NCI-H1694 (cell line): Measurements from ENCODE around the gene FXR2.

Experiments
- DNase-seq: peaks from one replicate; lab custom pipeline; 2025; lab: John Stamatoyannopoulos, UW

FXR2 gene

GRCh38 chr17:7573324-7574080, 41.2 kb downstream of the FXR2 start:
- DNase-seq, result peak; percentile 74

GRCh38 chr17:7572588-7573323, 41.9 kb downstream of the FXR2 start:
- peak; percentile 99 for DNase-seq

- no peak for DNase-seq
Observed at GRCh38 chr17:7572338-7572587, 42.4 kb downstream of the FXR2 start.

- DNase-seq, result no peak
Observed at GRCh38 chr17:7570351-7570750, 44.3 kb downstream of the FXR2 start.

GRCh38 chr17:7569571-7569970, 45.1 kb downstream of the FXR2 start:
- no peak for DNase-seq

- no peak for DNase-seq
Observed at GRCh38 chr17:7563115-7563869, 51.4 kb downstream of the FXR2 start.

- DNase-seq, result no peak
Observed at GRCh38 chr17:7562208-7562605, 52.5 kb downstream of the FXR2 start.

- DNase-seq, result peak; percentile 72
Observed at GRCh38 chr17:7561589-7562207, 53.0 kb downstream of the FXR2 start, which contains the start of gene SENP3. SENP3 (plus strand) TSS chr17:7561919; CDS start chr17:7563077, 1,158 bp downstream.

- DNase-seq, result peak; percentile 79
Observed at GRCh38 chr17:7561028-7561575, 53.6 kb downstream of the FXR2 start.

- DNase-seq, result peak; percentile 12
Observed at GRCh38 chr17:7560172-7561027, 54.3 kb downstream of the FXR2 start.

- DNase-seq, result no peak
Observed at GRCh38 chr17:7559320-7560171, 55.2 kb downstream of the FXR2 start.

GRCh38 chr17:7558544-7559319, 56.0 kb downstream of the FXR2 start, which contains the start of gene TNFSF13:
TNFSF13 (plus strand) TSS chr17:7558750; CDS start chr17:7559040, 290 bp downstream.
- DNase-seq, result no peak

- no peak for DNase-seq
Observed at GRCh38 chr17:7557775-7558543, 56.7 kb downstream of the FXR2 start.

GRCh38 chr17:7557147-7557764, 57.4 kb downstream of the FXR2 start:
- no peak for DNase-seq

GRCh38 chr17:7556627-7557026, 58.1 kb downstream of the FXR2 start:
- DNase-seq, result no peak

- DNase-seq, result no peak
Observed at GRCh38 chr17:7555320-7555948, 59.3 kb downstream of the FXR2 start.

- no peak for DNase-seq
Observed at GRCh38 chr17:7553356-7553755, 61.3 kb downstream of the FXR2 start.

- no peak for DNase-seq
Observed at GRCh38 chr17:7552621-7553051, 62.1 kb downstream of the FXR2 start.
